ENCODE results near the gene FAM131C.

The FAM131C gene

DNA sequence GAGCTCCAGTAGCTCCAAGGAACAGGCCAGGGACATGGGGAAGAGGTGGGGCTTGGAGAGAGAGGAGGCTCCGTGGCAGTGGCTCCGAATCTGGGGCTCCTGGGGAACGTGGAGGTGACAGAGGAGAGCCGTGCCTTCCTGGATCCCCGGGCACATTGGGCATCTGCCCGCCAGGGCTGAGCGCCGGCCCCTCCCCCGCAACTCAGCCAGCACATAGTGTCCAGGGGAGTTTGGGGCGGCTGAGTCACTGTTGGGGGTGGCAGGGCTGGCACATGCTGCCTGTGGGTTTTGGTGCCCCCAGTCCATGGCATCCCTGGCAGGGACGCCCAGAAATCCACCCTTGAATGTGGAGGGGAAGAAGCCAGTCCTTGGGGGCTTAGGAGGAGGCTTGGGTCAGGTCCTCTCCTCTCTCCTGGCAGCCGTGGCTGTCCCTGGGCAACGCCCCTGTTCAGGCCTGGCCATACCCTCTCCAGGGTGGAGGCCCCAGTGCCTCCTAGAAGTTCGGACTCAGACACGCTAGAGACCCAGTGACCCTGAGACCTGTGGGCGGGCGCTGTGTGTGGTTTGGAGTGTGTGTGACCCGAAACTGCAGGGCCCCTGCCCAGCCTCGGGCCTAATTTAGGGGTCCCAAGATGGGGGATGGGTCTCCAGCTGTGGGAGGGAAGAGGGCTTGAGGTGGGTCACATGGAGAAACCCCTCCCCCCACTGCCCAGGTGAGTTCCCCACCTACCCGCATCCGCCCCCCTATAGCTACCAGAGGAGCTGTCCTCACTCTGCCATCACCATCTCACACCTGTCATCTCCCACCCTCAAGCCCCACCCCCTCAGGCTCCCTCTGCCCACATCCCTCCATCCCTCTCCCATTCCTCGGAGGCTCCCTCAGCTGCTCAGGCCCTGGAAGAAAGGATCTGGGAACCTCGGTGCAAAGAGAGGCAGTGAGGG is 57.2 kb downstream of the FAM131C start:
- DNase-seq (ENCODE audit: low read depth in 2 of 2): no peak

- DNase-seq (ENCODE audit: low read depth in 2 of 2): no peak
Observed at GRCh38 chr1:16015491-16015890, 58.0 kb downstream of the FAM131C start.

DNA sequence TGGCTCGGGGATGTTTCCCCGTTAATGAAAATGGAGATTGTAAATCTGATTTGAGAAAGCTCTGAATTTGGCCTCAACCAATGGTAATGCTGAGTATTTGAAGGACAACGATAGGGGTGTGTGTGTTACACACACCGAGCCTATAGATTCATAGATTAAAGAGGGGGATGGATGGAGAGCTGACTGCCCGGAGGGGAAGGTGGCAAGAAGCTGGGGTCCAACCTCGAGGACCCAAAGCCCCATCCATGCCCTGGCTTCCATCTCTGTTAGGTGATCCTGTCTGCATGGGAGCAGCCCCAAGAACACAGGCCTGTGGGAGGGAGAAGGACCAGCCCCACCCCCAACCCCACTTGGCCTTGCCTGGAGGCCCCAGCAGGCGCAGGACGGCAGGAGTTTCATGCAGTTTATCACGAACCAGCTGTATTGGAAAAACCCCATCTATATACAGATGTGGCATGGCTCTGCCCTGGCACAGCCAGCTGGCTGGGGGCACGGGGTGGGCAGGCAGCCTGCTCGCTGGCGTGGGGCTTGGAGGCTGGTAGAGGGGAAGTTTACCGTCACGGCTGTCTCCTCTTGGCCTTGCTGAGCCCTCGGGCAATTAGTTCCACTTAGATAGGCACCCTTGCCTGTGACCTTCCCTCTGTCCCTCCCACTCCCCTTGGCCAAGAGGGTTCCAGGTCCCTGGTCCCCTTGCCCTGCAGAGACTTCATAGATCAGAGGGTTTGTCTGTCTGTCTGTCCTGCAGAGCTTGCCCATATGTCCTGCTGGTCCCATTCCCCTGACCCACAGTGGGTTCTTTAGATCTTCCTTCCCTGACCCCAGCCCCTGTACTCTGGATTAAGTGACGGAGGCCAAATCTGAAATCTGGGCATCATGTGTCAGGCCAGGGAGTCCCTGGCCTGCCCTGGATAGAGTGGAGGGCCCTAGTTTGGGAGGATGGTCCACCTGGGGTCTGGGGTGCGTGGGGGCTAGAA is 58.7 kb downstream of the FAM131C start:
- no peak for DNase-seq (ENCODE audit: low read depth in 2 of 2)

- no peak for DNase-seq (ENCODE audit: low read depth in 2 of 2)
Observed at GRCh38 chr1:16013908-16014258, 59.6 kb downstream of the FAM131C start.

- DNase-seq (ENCODE audit: low read depth in 2 of 2): peak; percentile 38 to 60
Observed at GRCh38 chr1:16013220-16013907, 60.1 kb downstream of the FAM131C start.

DNA sequence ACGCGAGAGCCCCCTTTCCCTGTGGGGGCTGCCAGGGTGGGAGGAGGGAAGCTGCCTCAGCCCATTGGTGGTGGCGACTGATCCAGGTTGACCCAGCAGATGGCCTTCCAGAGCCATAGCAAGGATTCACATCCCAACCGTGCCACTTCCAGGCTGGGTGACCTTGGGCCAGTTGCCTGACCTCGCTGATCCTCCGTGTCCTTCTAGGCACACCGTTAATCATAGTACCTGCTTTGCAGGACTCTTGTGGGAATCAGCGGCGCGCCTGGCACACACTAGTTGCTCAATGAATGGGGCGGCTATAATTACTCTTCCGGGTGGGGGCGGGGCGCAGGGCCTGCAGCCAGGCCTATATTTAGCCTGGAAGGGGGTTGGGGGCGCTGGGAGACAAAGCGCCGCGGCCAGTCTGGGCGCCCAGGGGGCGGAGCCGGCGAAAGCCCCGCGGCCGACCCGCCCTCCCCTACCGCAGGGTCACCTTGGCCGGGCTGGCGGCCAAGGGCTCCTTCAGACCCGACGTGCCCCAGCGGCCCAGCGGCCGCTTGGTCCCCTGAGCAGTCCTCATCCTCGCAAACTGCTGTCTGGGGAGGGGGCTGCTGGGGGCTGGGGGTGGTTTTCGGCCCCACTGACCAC is 60.7 kb downstream of the FAM131C start:
- DNase-seq (ENCODE audit: low read depth in 2 of 2): no peak

GRCh38 chr1:16011936-16012589 is 61.4 kb downstream of the FAM131C start:
- no peak for DNase-seq (ENCODE audit: low read depth in 2 of 2)

- no peak for DNase-seq (ENCODE audit: low read depth in 2 of 2)
Observed at GRCh38 chr1:16010837-16011236, 62.6 kb downstream of the FAM131C start.

GRCh38 chr1:16009678-16010077 is 63.8 kb downstream of the FAM131C start:
- no peak for DNase-seq (ENCODE audit: low read depth in 2 of 2)

- peak; percentile 56 for DNase-seq (ENCODE audit: low read depth in 2 of 2)
Observed at GRCh38 chr1:16009030-16009460, 64.4 kb downstream of the FAM131C start.

Measured in activated CD8-positive, alpha-beta memory T cell treated with anti-CD3 and anti-CD28 coated beads for 4 hours (primary cell).